HCT116 (cell line): ENCODE measurements around the gene ZKSCAN2. TPM values are rescaled to one million over a fixed set of nuclear protein-coding genes. Genes with fewer than 3 reads are reported as not detected.

Experiments used
- ATAC-seq: fragments of 200-7000 bp; cut with Tn5 transposase; 2 replicates; pipeline ENCODE4 v1.9.1; 2020; ENCODE audit warnings: mild to moderate bottlenecking, moderate library complexity
- BruUV-seq: library from RNA; stranded (reverse); fragments of 400-500 nt; replicated peaks from 2 replicates; lab custom pipeline; 2021; lab: Mats Ljungman, UMichigan
- CTCF ChIA-PET: fragments of 300-600 bp; sonication (Branson Sonifier 250); formaldehyde crosslinking; loops from one replicate; lab custom pipeline; 2021; ENCODE audit warnings: antibody characterized with exemption; lab: Charles Lee
- POLR2A ChIA-PET: fragments of 300-600, 350-600 bp; sonication (Branson Sonifier 250); formaldehyde crosslinking; loops from one replicate; lab custom pipeline; 2021; ENCODE audit warnings: antibody characterized with exemption; lab: Charles Lee
- RAD21 ChIA-PET, 2 experiments: fragments of 300-600 bp; sonication (Branson Sonifier 250); formaldehyde crosslinking; loops; one replicate each; lab custom pipeline; 2023; ENCODE audit warnings: low total read pairs in 2 of 2; ENCODE audit not compliant: uncharacterized antibody in 2 of 2, unreplicated experiment in 2 of 2, low non-redundant PET in 1 of 2; lab: Charles Lee
- DNase-seq: peaks from one replicate; pipeline ENCODE4 v3.0.0-alpha.2; 2010; ENCODE audit warnings: low read depth, low spot score
- H2AFZ ChIP-seq: fragments of 200-600 bp; shearing (Covaris generic), sonication (generic); 2 replicates; pipeline ENCODE4 v1.6.1; 2017; ENCODE audit warnings: low read depth, mixed run types, mixed read lengths, antibody characterized with exemption, low read length; ENCODE audit not compliant: poor library complexity, severe bottlenecking
- H3K27ac ChIP-seq: 2 replicates; pipeline ENCODE4 v1.5.1; 2012; ENCODE audit warnings: low read depth, low read length
- H3K27me3 ChIP-seq: fragments of 200-600 bp; sonication (generic); 2 replicates; pipeline ENCODE4 v1.6.1; 2016; ENCODE audit warnings: mixed run types, low read length, mixed read lengths; ENCODE audit not compliant: insufficient read depth
- H3K36me3 ChIP-seq, 2 experiments: fragments of 200-500 bp in 1 of 2; fragments of 200-600 bp in 1 of 2; sonication (Bioruptor generic) in 1 of 2; sonication (generic) in 1 of 2; 2 replicates each; pipeline versions ENCODE4 v1.5.1 to v1.6.1; 2014 to 2016; ENCODE audit warnings: low read length in 2 of 2, inconsistent platforms in 1 of 2, mixed read lengths in 1 of 2, mixed run types in 1 of 2; ENCODE audit not compliant: insufficient read depth in 2 of 2, control insufficient read depth in 1 of 2
- H3K4me1 ChIP-seq, 2 experiments: fragments of 200-600 bp in 1 of 2; sonication (generic) in 1 of 2; 2 replicates each; pipeline versions ENCODE4 v1.5.1 to v1.6.1; 2012 to 2017; ENCODE audit warnings: low read length in 2 of 2, inconsistent platforms in 1 of 2, mild to moderate bottlenecking in 1 of 2, mixed read lengths in 1 of 2, mixed run types in 1 of 2, moderate library complexity in 1 of 2; ENCODE audit not compliant: insufficient read depth in 2 of 2, control insufficient read depth in 1 of 2
- H3K4me2 ChIP-seq: fragments of 200-600 bp; sonication (generic); 2 replicates; pipeline ENCODE4 v1.6.1; 2017; ENCODE audit warnings: mixed run types, low read length, mixed read lengths
- H3K4me3 ChIP-seq, 2 experiments: fragments of 200-600 bp in 1 of 2; sonication (generic) in 1 of 2; replicated peaks in 1 of 2; 2 replicates each; pipeline ENCODE4 v1.5.1; 2011 to 2016; ENCODE audit warnings: low read length in 2 of 2, control low read depth in 1 of 2, low read depth in 1 of 2, mild to moderate bottlenecking in 1 of 2, mixed read lengths in 1 of 2, mixed run types in 1 of 2
- H3K79me2 ChIP-seq: fragments of 200-600 bp; sonication (generic); 2 replicates; pipeline ENCODE4 v1.6.1; 2017; ENCODE audit warnings: mild to moderate bottlenecking, mixed run types, low read length, moderate library complexity, mixed read lengths; ENCODE audit not compliant: insufficient read depth
- H3K9ac ChIP-seq: fragments of 200-600 bp; sonication (generic); 2 replicates; pipeline ENCODE4 v1.6.1; 2016; ENCODE audit warnings: low read length, mixed read lengths
- H3K9me2 ChIP-seq: fragments of 200-600 bp; sonication (generic), shearing (Covaris generic); 2 replicates; pipeline ENCODE4 v1.6.1; 2017; ENCODE audit warnings: mixed run types, mild to moderate bottlenecking, moderate library complexity; ENCODE audit not compliant: insufficient read depth
- H3K9me3 ChIP-seq, 2 experiments: fragments of 200-500 bp in 1 of 2; fragments of 200-600 bp in 1 of 2; sonication (Bioruptor generic) in 1 of 2; sonication (generic) in 1 of 2; 2 replicates each; pipeline ENCODE4 v1.6.1; 2014 to 2017; ENCODE audit warnings: low read length in 2 of 2, mixed read lengths in 2 of 2, inconsistent platforms in 1 of 2, low read depth in 1 of 2, mild to moderate bottlenecking in 1 of 2, mixed run types in 1 of 2, moderate library complexity in 1 of 2; ENCODE audit not compliant: control insufficient read depth in 1 of 2, insufficient read depth in 1 of 2
- H4K20me1 ChIP-seq: fragments of 200-600 bp; sonication (generic), shearing (Covaris generic); 2 replicates; pipeline ENCODE4 v1.6.1; 2017; ENCODE audit warnings: mixed run types, mild to moderate bottlenecking, moderate library complexity; ENCODE audit not compliant: insufficient read depth
- CBX3 ChIP-seq: IDR thresholded peaks from 2 replicates; pipeline ENCODE4 v1.6.1; 2012; ENCODE audit warnings: low read depth
- CEBPB ChIP-seq: IDR thresholded peaks from 2 replicates; pipeline ENCODE4 v1.6.1; 2012; ENCODE audit warnings: low read depth
- EGR1 ChIP-seq: IDR thresholded peaks from 2 replicates; pipeline ENCODE4 v1.6.1; 2012; ENCODE audit warnings: low read depth
- EZH2 ChIP-seq: fragments of 200-600 bp; sonication (generic); IDR thresholded peaks from 2 replicates; pipeline ENCODE4 v1.6.1; 2017; ENCODE audit warnings: antibody characterized with exemption, mixed run types
- FOSL1 ChIP-seq: IDR thresholded peaks from 2 replicates; pipeline ENCODE4 v1.6.1; 2012; ENCODE audit warnings: low read depth
- JUND ChIP-seq: IDR thresholded peaks from 2 replicates; pipeline ENCODE4 v1.6.1; 2012
- RAD21 ChIP-seq: IDR thresholded peaks from 2 replicates; pipeline ENCODE4 v1.6.1; 2012; ENCODE audit warnings: low read depth, mild to moderate bottlenecking
- TCF7L2 ChIP-seq: IDR thresholded peaks from 2 replicates; pipeline ENCODE4 v1.7.0; 2011; ENCODE audit warnings: borderline replicate concordance, inconsistent platforms; ENCODE audit not compliant: insufficient read depth, insufficient read length; ENCODE audit errors: extremely low read depth
- YY1 ChIP-seq: IDR thresholded peaks from 2 replicates; pipeline ENCODE4 v1.6.1; 2011; ENCODE audit warnings: low read length, low read depth, moderate library complexity, mild to moderate bottlenecking; ENCODE audit not compliant: insufficient replicate concordance; ENCODE audit errors: extremely low read depth
- ZFX ChIP-seq: fragments of 450-650 bp; IDR thresholded peaks from 2 replicates; pipeline ENCODE4 v1.6.1; 2017
- intact Hi-C: fragments of 100-400 bp; cut with micrococcal nuclease; formaldehyde crosslinking; loops from 2 replicates; pipeline ENCODE4 v1.10.0; 2022
- total RNA-seq: library from RNA; stranded (reverse); gene quantifications from one replicate; pipeline ENCODE4 v1.2.1, GENCODE V29; 2021; ENCODE audit not compliant: unreplicated experiment
- TF ChIP-seq, protein P1 (sequence below), 3 experiments: fragments of 200-600 bp in 1 of 3; sonication (generic) in 1 of 3; IDR thresholded peaks in 2 of 3; conservative IDR thresholded peaks in 1 of 3; 2 replicates each; pipeline ENCODE4 v1.5.1; 2012 to 2017; ENCODE audit warnings: low read depth in 2 of 3, low read length in 2 of 3, antibody characterized with exemption in 1 of 3, borderline replicate concordance in 1 of 3, control low read depth in 1 of 3, mild to moderate bottlenecking in 1 of 3, mixed read lengths in 1 of 3, mixed run types in 1 of 3, moderate library complexity in 1 of 3; ENCODE audit not compliant: insufficient read depth in 1 of 3
- TF ChIP-seq, protein P2 (sequence below): IDR thresholded peaks from 2 replicates; pipeline ENCODE4 v1.6.1; 2011; ENCODE audit warnings: mild to moderate bottlenecking, low read length, moderate library complexity; ENCODE audit not compliant: insufficient replicate concordance; ENCODE audit errors: extremely low read depth
- TF ChIP-seq, protein P3 (sequence below): IDR thresholded peaks from 2 replicates; pipeline ENCODE4 v1.6.1; 2012; ENCODE audit warnings: low read depth

Gene ZKSCAN2
- total RNA-seq, 1 experiment from 2014 or later = 12.3 TPM

DNA sequence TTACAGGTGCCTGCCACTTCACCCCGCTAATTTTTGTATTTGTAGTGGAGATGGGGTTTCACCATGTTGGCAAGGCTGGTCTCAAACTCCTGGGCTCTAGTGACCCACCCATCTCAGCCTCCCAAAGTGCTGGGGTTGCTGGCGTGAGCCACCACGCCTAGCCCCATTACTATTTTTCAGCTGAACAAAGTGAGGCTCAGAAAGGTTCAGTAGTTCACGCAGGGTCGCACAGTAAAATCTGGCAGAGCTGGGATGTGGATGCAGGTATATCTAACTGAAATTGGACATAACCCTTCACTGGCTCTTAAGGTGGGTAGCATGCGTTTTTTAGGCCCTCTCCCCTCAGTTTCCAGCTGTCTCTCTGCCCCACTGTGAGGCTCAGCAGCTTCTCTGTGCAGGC is 33.7 kb downstream of the ZKSCAN2 start:
- ChIA-PET CTCF (interaction anchor here (0.7 to 1.3 kb wide), 2 partner anchors 97 to 116 kb away, joined by 3 to 4 read pairs; no protein-coding TSS in a partner anchor), RAD21 (interaction anchor here in 1 of 2 experiments (2.3 kb wide), 1 partner anchor 97 kb away, joined by 7 read pairs; no protein-coding TSS in a partner anchor), POLR2A (no interaction called here)
- Histone ChIP-seq H3K9me2 (no peaks in the 10 kb centered on the region), H3K4me3 (no peak overlapping the region), H3K27ac (no peak overlapping the region), H3K36me3 (no peaks in the 10 kb centered on the region), H2AFZ (no peak overlapping the region), H4K20me1 (no peaks in the 10 kb centered on the region), H3K27me3 (no peaks in the 10 kb centered on the region), H3K79me2 (no peaks in the 10 kb centered on the region), H3K4me2 (no peak overlapping the region), H3K9me3 (no peaks in the 10 kb centered on the region), H3K9ac (no peak overlapping the region), H3K4me1 (peaks cover 0 to 11% of the 10 kb centered on the region in 2 experiments; a peak in 3 of 4 replicates)
- no peak for DNase-seq
- no peak for ATAC-seq
- intact Hi-C loops = no loop called here
- no TSS peak for BruUV-seq
- TF ChIP-seq EZH2 = no peak
- no peak for TF ChIP-seq EGR1
- no peak for TF ChIP-seq CBX3
- no peak for TF ChIP-seq RAD21
- TF ChIP-seq TCF7L2 = no peak
- no peak for TF ChIP-seq ZFX
- TF ChIP-seq, protein P1, sequence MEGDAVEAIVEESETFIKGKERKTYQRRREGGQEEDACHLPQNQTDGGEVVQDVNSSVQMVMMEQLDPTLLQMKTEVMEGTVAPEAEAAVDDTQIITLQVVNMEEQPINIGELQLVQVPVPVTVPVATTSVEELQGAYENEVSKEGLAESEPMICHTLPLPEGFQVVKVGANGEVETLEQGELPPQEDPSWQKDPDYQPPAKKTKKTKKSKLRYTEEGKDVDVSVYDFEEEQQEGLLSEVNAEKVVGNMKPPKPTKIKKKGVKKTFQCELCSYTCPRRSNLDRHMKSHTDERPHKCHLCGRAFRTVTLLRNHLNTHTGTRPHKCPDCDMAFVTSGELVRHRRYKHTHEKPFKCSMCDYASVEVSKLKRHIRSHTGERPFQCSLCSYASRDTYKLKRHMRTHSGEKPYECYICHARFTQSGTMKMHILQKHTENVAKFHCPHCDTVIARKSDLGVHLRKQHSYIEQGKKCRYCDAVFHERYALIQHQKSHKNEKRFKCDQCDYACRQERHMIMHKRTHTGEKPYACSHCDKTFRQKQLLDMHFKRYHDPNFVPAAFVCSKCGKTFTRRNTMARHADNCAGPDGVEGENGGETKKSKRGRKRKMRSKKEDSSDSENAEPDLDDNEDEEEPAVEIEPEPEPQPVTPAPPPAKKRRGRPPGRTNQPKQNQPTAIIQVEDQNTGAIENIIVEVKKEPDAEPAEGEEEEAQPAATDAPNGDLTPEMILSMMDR (IDR thresholded peaks at IDR 0.05 in 2 of 3, conservative IDR thresholded peaks at IDR 0.05 in 1 of 3; ENCODE audit: borderline replicate concordance in 1 of 3, insufficient read depth in 1 of 3, low read depth in 2 of 3, low read length in 2 of 3) = no peak
- TF ChIP-seq CEBPB = no peak
- TF ChIP-seq YY1 = no peak
- no peak for TF ChIP-seq FOSL1
- TF ChIP-seq, protein P2, sequence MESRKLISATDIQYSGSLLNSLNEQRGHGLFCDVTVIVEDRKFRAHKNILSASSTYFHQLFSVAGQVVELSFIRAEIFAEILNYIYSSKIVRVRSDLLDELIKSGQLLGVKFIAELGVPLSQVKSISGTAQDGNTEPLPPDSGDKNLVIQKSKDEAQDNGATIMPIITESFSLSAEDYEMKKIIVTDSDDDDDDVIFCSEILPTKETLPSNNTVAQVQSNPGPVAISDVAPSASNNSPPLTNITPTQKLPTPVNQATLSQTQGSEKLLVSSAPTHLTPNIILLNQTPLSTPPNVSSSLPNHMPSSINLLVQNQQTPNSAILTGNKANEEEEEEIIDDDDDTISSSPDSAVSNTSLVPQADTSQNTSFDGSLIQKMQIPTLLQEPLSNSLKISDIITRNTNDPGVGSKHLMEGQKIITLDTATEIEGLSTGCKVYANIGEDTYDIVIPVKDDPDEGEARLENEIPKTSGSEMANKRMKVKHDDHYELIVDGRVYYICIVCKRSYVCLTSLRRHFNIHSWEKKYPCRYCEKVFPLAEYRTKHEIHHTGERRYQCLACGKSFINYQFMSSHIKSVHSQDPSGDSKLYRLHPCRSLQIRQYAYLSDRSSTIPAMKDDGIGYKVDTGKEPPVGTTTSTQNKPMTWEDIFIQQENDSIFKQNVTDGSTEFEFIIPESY = no peak
- TF ChIP-seq, protein P3, sequence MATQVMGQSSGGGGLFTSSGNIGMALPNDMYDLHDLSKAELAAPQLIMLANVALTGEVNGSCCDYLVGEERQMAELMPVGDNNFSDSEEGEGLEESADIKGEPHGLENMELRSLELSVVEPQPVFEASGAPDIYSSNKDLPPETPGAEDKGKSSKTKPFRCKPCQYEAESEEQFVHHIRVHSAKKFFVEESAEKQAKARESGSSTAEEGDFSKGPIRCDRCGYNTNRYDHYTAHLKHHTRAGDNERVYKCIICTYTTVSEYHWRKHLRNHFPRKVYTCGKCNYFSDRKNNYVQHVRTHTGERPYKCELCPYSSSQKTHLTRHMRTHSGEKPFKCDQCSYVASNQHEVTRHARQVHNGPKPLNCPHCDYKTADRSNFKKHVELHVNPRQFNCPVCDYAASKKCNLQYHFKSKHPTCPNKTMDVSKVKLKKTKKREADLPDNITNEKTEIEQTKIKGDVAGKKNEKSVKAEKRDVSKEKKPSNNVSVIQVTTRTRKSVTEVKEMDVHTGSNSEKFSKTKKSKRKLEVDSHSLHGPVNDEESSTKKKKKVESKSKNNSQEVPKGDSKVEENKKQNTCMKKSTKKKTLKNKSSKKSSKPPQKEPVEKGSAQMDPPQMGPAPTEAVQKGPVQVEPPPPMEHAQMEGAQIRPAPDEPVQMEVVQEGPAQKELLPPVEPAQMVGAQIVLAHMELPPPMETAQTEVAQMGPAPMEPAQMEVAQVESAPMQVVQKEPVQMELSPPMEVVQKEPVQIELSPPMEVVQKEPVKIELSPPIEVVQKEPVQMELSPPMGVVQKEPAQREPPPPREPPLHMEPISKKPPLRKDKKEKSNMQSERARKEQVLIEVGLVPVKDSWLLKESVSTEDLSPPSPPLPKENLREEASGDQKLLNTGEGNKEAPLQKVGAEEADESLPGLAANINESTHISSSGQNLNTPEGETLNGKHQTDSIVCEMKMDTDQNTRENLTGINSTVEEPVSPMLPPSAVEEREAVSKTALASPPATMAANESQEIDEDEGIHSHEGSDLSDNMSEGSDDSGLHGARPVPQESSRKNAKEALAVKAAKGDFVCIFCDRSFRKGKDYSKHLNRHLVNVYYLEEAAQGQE = no peak
- no peak for TF ChIP-seq JUND
